GM19239 (cell line): ENCODE data around the gene PTH2R.
"Not testable (repeated sequence)": the region's sequence is repeated elsewhere in the genome, so short reads cannot be mapped to it uniquely, and the experiment has no call there.

ENCODE experiments used
- DNase-seq: peaks from one replicate; pipeline ENCODE4 v3.0.0; 2011; ENCODE audit warnings: low spot score; ENCODE audit not compliant: insufficient read length
- FAIRE-seq: peaks from 2 replicates; lab custom pipeline; 2011; peaks lifted over from hg19 to GRCh38; lab: Jason Lieb, UNC

PTH2R gene

GRCh38 chr2:208389940-208390339 is 16.7 kb upstream of the PTH2R start:
- DNase-seq, result no peak
- FAIRE-seq, result no peak

GRCh38 chr2:208392300-208392699 is 14.3 kb upstream of the PTH2R start:
- FAIRE-seq, result no peak
- DNase-seq, result no peak

GRCh38 chr2:208396796-208397195 is 9.8 kb upstream of the PTH2R start:
- not testable (repeated sequence) for FAIRE-seq, DNase-seq

DNA sequence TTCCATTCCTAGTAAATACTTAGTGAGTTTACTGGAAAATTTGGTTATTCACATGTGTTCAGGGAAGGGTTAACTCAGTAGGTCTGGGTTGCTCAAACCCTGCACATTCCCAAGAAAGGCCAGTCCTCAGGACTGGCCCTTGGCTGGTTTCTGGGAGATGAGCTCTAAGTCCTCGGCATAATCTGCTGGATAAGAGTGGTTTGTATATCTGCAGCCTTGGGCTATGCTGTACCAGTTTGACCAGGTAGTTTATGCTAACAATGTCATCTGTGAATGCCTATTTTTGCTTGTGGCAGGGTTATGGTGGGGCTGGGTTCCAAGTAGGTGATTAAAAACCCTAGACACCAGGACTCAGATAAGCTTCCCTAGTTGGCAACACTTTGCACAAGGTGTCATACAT is 7.4 kb upstream of the PTH2R start:
- FAIRE-seq (no peak), DNase-seq (no peak)

- no peak for FAIRE-seq
These were observed 1.1 kb downstream of the PTH2R start for GRCh38 chr2:208407667-208408066.

DNA sequence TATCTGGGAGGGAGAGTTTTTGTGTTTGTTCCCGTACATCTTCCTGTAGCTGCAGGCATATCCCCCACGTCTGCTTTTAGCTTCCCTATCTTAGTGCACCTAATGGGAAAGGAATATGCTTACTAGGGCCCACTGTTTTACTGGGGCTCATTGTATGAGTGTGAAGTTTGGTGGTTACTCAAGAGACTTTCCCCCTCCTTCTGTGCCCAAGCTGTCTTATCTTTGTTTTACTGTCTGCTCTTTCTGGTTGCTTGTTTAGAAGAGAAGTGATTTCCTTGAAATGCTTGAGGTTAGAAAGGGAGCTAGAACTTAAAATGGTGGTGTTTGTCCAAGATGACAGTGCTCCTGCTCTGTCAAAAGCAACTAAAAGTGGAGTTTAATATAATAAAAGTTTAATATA is 7.3 kb downstream of the PTH2R start:
- FAIRE-seq (no peak), DNase-seq (no peak)

More at GRCh38 chr2:208407667-208408066, 1.1 kb downstream of the PTH2R start:
- no peak for DNase-seq

DNA sequence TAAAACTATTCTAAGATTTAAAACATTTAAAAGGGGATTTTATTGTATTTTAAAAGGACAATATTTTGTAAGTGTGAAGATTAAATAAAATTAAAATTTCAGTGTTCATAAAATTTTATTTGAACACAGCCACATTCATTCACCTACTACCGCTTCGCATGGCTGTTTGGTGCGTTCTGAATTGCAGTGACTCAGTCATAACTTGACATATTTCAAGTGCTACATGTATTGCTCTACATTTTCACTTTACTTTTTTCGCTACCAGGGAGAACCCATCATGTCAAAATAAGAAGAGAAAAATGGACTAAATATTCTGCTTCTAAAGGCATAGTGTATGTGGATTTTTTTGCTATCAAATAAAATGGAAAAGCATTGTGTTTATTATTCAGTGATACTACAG is 8.7 kb downstream of the PTH2R start:
- FAIRE-seq, result no peak
- DNase-seq, result no peak

- FAIRE-seq (peak; percentile 42), DNase-seq (no peak)
These were observed 9.3 kb downstream of the PTH2R start for GRCh38 chr2:208415897-208416296.

GRCh38 chr2:208426412-208427045 is 19.9 kb downstream of the PTH2R start:
- FAIRE-seq, result no peak

GRCh38 chr2:208437755-208438154 is 31.2 kb downstream of the PTH2R start:
- DNase-seq, result no peak
- FAIRE-seq, result no peak

More at GRCh38 chr2:208426412-208427045, 19.9 kb downstream of the PTH2R start:
- no peak for DNase-seq

DNA sequence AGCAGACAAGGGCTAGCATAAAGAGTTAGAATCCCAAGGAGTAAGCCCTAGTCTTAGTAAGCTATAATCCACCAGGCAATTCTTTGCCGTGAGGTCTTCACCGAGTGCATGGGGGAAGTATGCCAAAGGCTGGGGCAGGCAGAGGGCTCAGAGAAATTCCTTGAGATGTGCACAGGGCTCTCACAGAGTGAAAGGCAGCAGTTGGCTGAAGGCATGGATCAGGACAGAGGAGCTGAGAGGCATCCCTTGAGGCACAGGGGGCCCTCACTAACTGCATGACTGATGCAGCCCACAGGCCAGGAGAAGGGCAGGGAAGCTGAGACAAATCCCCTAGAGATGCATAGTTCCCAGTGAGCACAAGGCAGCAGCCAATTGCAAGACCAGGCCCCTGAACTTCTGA is 34.1 kb downstream of the PTH2R start:
- DNase-seq, result no peak
- no peak for FAIRE-seq

DNA sequence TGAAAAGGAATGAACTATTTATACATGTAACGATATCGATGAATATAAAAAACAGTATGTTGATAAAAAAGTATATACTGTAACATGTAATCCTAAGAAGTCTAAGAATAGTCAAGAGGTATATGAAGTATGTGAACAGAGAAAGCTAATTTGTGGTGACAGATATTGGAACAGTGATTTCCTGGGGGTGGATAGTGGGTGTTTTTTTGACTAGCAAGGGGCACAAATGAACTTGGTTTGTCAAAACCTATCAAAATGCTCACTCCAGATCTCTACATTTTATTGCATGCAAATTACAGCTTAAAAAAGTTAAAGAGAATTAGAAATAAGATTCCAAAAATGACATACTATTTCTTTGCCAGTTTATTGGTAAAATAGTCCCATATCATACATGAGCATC is 35.4 kb downstream of the PTH2R start:
- DNase-seq (no peak), FAIRE-seq (no peak)

GRCh38 chr2:208447447-208447846 is 40.9 kb downstream of the PTH2R start:
- not testable (repeated sequence) for DNase-seq, FAIRE-seq

GRCh38 chr2:208451061-208451460 is 44.5 kb downstream of the PTH2R start:
- FAIRE-seq, result no peak
- DNase-seq, result no peak

- no peak for DNase-seq
- no peak for FAIRE-seq
These were observed 48.3 kb downstream of the PTH2R start for GRCh38 chr2:208454861-208455260.

DNA sequence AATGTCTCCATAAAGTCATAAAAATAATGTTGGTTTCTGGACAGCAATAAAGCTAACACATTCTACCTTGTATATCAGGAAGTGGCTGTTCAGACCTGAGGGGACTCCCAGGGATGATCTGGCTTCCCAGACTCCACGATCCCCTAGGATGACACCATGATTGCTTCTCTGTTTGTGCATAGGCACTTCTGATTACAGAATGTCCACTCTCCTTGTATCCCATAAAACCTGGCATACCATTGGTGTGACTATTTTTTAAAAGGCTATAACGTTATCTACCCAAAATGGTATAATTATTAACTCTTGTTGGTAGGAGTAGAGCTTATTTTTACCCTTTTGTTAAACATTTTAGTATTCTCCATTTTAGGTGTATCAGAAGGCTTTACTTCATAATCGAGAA is 57.1 kb downstream of the PTH2R start:
- FAIRE-seq (no peak), DNase-seq (no peak)

GRCh38 chr2:208464205-208464604 is 57.6 kb downstream of the PTH2R start:
- DNase-seq, result no peak
- FAIRE-seq, result no peak

DNA sequence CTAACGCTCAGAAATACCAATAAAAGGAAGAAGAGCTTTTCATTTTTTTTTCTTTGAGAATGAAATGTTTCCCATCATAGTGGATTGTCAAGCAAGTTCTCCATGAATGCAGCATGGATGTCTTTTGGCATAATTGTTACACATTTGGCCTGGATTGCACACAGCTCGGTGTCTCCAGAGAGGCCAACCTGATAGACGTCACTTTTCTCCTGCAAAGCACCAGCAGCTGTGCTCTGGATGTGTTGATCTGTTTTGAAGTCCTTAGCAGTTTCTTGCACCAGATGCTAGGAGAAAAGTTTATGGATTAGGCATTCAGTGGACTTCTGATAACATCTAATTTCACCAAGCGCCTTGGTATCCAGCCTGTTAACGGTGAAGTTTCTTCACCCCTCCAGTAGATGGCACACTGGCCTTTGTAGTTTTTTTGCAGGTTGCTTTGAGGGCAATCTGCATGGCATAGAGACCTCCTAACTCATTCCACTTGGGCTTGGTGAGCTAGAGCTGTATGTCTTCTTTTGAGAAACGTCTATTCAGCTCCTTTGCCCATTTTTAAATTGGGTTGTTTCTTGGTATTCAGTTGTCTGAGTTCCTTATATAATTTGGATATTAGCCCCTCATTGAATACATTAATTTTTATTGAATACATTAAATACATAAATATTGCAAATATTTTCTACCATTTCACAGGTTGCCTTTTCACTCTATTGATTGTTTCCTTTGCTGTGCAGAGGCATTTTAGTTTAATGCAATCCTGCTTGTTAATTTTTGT is 59.7 kb downstream of the PTH2R start:
- DNase-seq (peak; percentile 6), FAIRE-seq (peak; percentile 52)

DNA sequence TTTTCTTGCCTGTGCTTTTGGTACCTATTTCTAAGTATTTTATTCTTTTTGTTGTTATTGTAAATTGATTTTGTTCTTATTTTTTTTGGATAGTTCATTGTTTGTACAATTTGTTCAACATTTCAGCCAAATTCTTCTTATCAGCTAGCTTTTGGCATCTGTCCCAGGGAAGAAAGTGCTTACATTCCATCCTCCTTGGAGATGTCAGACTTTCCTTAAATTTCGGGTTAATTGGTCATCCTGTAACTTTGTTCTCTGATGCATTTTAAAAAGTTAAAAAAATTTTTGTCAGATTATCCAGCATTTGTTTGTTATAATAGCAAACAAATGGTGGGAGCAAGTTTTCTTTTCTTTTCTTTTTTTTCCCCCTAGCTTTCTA is 60.3 kb downstream of the PTH2R start:
- DNase-seq, result no peak
- no peak for FAIRE-seq

DNA sequence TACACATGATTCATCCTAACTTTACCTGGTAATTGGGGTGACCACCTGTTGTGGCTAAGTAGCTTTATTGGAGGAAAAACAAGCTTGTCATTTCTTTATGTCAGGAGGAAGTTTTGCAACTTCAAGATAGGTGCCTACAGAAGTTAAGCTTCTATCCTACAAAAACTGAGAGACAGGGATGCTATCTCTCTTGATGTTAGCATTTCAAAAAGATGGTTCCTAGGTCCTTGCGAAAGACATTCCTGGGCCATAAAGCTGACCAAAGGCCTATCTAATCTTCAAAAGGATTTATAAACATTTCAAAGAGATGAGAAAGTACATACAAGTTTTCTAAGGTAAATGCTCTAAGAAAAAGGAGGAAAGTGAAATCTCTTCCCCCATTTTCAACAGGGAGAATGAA is 61.0 kb downstream of the PTH2R start:
- FAIRE-seq (no peak), DNase-seq (no peak)

- FAIRE-seq (no peak), DNase-seq (no peak)
These were observed 71.1 kb downstream of the PTH2R start for GRCh38 chr2:208477741-208478140.

DNA sequence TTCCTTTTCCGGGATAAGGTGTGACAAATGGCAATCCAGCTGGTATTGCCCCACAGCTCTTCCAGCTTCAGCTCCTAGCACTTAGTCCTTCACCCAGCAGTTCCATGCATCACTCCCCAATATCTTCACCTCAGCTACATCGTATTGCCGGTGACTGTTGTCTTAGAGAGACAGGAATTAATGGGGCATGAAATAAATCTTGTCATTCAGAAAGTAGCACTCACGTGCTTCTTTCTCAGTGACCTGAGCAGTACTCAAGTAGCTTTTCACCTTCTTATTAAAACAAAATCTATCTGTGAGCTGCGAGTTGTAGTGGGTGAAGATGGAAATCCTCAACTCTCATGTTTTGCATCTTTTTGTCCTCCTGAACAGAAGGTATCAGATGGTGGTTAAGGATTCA is 72.8 kb downstream of the PTH2R start:
- FAIRE-seq (no peak), DNase-seq (no peak)
